CD4-positive, alpha-beta memory T cell (primary cell): ENCODE results near the gene DCAF10. TPM values are rescaled to one million over a fixed set of nuclear protein-coding genes. Genes with fewer than 3 reads are reported as not detected.
"Not testable (repeated sequence)": the region's sequence is repeated elsewhere in the genome, so short reads cannot be mapped to it uniquely, and the experiment has no call there.

Source experiments
- CTCF ChIA-PET: fragments of 350-600 bp; sonication (Branson Sonifier 250); formaldehyde crosslinking; loops from one replicate; lab custom pipeline; 2021; ENCODE audit warnings: inconsistent platforms; ENCODE audit not compliant: partially characterized antibody; lab: Charles Lee
- POLR2A ChIA-PET: fragments of 350-600 bp; sonication (Branson Sonifier 250); formaldehyde crosslinking; loops from one replicate; lab custom pipeline; 2021; ENCODE audit not compliant: partially characterized antibody; lab: Charles Lee
- DNase-seq, 5 donors: peaks; one replicate each; pipeline versions ENCODE4 v3.0.0 to v3.0.0-alpha.2; 2020 to 2022; ENCODE audit warnings: mixed read lengths in 1 of 5
- H3K27ac ChIP-seq: one replicate; pipeline ENCODE4 v1.7.0; 2013; ENCODE audit warnings: low read depth, low read length
- H3K27me3 ChIP-seq: 2 replicates; pipeline ENCODE4 v1.7.0; 2013; ENCODE audit warnings: mild to moderate bottlenecking, low read length, moderate library complexity; ENCODE audit not compliant: insufficient read depth
- H3K36me3 ChIP-seq: 2 replicates; pipeline ENCODE4 v1.7.0; 2013; ENCODE audit warnings: mild to moderate bottlenecking, low read length, moderate library complexity; ENCODE audit not compliant: insufficient read depth
- H3K4me1 ChIP-seq: 2 replicates; pipeline ENCODE4 v1.7.0; 2013; ENCODE audit warnings: mild to moderate bottlenecking, low read length, moderate library complexity; ENCODE audit not compliant: insufficient read depth
- H3K4me3 ChIP-seq, 2 donors: one replicate each; pipeline ENCODE4 v1.7.0; 2013; ENCODE audit warnings: low read length in 2 of 2, mild to moderate bottlenecking in 1 of 2
- H3K9me3 ChIP-seq, 2 donors: one replicate each; pipeline ENCODE4 v1.7.0; 2013; ENCODE audit warnings: low read length in 2 of 2, control low read depth in 1 of 2; ENCODE audit not compliant: control insufficient read depth in 1 of 2
- H3K27ac Mint-ChIP-seq, 7 donors: one replicate each; pipeline ENCODE4 v1.8.0; 2020 to 2021; ENCODE audit warnings: mixed read lengths in 7 of 7, mild to moderate bottlenecking in 6 of 7, inconsistent platforms in 3 of 7, moderate library complexity in 3 of 7
- H3K27me3 Mint-ChIP-seq, 2 donors: one replicate each; pipeline ENCODE4 v1.8.0; 2020 to 2021; ENCODE audit warnings: mixed read lengths in 2 of 2
- H3K36me3 Mint-ChIP-seq, 2 donors: one replicate each; pipeline ENCODE4 v1.8.0; 2020 to 2021; ENCODE audit warnings: mixed read lengths in 2 of 2, inconsistent platforms in 1 of 2, mild to moderate bottlenecking in 1 of 2
- H3K4me1 Mint-ChIP-seq, 4 donors: one replicate each; pipeline ENCODE4 v1.8.0; 2020 to 2021; ENCODE audit warnings: mixed read lengths in 4 of 4, mild to moderate bottlenecking in 1 of 4
- H3K4me3 Mint-ChIP-seq, 8 donors: one replicate each; pipeline ENCODE4 v1.8.0; 2020 to 2021; ENCODE audit warnings: mixed read lengths in 8 of 8, mild to moderate bottlenecking in 7 of 8, moderate library complexity in 6 of 8, inconsistent platforms in 3 of 8
- H3K9me3 Mint-ChIP-seq, 8 donors: one replicate each; pipeline ENCODE4 v1.8.0; 2020 to 2021; ENCODE audit warnings: mixed read lengths in 8 of 8, mild to moderate bottlenecking in 5 of 8, inconsistent platforms in 3 of 8, moderate library complexity in 1 of 8
- intact Hi-C: fragments of 100-400 bp; cut with micrococcal nuclease; formaldehyde crosslinking; loops from one replicate; pipeline ENCODE4 v1.15.1; 2023
- polyA plus RNA-seq, 2 donors: library from polyadenylated mRNA; unstranded; fragments of 300-500 nt; fragmentation: Illumina TruSeq; gene quantifications; one replicate each; pipeline ENCODE4 v1.2.3, GENCODE V29; 2021
- total RNA-seq, 2 experiments: library from RNA; stranded (reverse); gene quantifications; one replicate each; pipeline ENCODE4 v1.2.3, GENCODE V29; 2021

The DCAF10 gene, protein sequence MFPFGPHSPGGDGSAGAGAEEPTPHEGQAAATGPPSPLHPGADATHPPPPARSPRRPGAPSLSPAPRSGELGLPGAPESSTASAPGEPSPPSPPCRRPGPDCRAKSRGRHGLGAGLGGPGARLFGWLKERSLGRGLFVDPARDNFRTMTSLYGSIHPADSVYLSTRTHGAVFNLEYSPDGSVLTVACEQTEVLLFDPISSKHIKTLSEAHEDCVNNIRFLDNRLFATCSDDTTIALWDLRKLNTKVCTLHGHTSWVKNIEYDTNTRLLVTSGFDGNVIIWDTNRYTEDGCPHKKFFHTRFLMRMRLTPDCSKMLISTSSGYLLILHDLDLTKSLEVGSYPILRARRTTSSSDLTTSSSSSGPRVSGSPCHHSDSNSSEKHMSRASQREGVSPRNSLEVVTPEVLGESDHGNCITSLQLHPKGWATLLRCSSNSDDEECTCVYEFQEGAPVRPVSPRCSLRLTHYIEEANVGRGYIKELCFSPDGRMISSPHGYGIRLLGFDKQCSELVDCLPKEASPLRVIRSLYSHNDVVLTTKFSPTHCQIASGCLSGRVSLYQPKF
- total RNA-seq: 10 to 100 TPM; 20.3 to 21.7 TPM
- polyA plus RNA-seq: 10 to 100 TPM; 36.7 to 37.1 TPM

DNA sequence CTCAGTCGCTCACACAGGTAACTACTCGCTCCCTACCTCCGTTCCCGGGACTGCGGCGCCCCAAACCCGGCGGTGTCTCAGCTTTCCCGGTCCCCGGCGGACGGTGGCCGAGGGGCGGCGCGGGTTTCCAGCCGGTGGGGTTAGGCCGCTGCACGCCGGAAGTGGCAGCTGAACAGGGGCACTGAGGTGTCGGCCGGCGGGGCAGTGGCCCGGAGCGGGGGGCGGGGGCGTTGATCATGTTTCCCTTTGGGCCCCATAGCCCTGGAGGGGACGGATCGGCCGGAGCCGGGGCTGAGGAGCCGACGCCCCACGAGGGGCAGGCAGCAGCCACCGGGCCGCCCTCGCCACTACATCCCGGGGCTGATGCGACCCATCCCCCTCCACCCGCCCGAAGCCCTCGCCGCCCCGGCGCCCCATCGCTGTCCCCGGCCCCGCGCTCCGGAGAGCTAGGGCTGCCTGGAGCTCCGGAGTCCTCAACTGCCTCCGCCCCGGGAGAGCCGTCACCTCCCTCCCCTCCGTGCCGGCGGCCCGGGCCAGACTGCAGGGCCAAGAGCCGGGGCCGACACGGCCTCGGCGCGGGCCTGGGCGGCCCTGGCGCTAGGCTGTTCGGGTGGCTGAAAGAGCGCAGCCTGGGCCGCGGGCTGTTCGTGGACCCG lies at the start of gene DCAF10:
DCAF10 (plus strand) TSS at position 167 of the 656 bp plus-strand sequence; CDS start at position 237, 70 bp downstream.
- no peaks in the 10 kb centered on the region for H3K27me3 ChIP-seq
- no peaks in the 10 kb centered on the region for H3K27me3 Mint-ChIP-seq
- H3K27ac ChIP-seq: peak within 1 kb of the TSS; percentile 70
- no peaks in the 10 kb centered on the region for H3K9me3 ChIP-seq
- peaks cover 0 to 4% of the 10 kb centered on the region in 2 donors for H3K36me3 Mint-ChIP-seq
- peaks cover 23 to 48% (median 33%) of the 10 kb centered on the region in 4 donors for H3K4me1 Mint-ChIP-seq
- ChIA-PET CTCF (interaction anchor here (0.5 to 0.9 kb wide), 2 partner anchors 208 to 1543 kb away, joined by 3 read pairs; partner anchors contain the start of gene TOMM5), POLR2A (interaction anchor here (0.6 to 3.1 kb wide), 8 partner anchors 11 to 338 kb away, joined by 3 to 51 read pairs (median 4); partner anchors contain the start of genes EXOSC3, SLC25A51 and ZBTB5)
- intact Hi-C loops: loop anchor here (1.0 to 5.0 kb wide), 5 partner anchors 15 to 313 kb away; partner anchors contain the start of genes EXOSC3, POLR1E, SLC25A51 and TOMM5
- H3K4me3 ChIP-seq: peak within 1 kb of the TSS; percentile 76 to 98
- peak; percentile 83 to 91 (median 86) for DNase-seq
- H3K36me3 ChIP-seq: no peaks in the 10 kb centered on the region
- no peaks in the 10 kb centered on the region for H3K9me3 Mint-ChIP-seq
- H3K4me1 ChIP-seq: peaks cover 35% of the 10 kb centered on the region
- H3K27ac Mint-ChIP-seq: peak within 1 kb of the TSS; percentile 87 to 97 (median 92)
- peak within 1 kb of the TSS; percentile 91 to 96 (median 94) for H3K4me3 Mint-ChIP-seq

DNA sequence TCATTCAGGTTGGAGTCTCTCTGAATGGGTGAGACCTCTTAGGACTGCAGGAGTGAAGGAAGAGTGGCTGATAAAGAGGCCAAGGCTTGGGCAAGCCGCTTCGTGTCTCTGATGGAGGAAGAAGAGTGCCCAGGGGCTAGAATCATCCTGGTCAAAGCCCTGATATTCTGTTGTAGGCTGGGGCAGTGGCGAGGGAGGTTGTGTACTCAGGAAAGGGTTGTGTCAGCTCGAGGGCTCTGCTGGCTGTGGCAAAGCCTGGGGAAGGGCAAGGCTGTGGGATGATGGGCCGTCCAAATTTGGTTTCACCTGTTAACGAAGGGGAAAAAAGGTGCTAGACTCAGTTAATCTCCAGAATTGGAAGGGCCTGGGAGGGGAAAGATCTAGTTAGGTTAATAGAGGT lies 49.4 kb upstream of the DCAF10 start:
- Mint-ChIP-seq H3K9me3 (no peaks in the 10 kb centered on the region), H3K27me3 (no peaks in the 10 kb centered on the region), H3K27ac (peak overlapping the region in 2 of 7 donors; percentile 20 to 37), H3K4me1 (peaks cover 15 to 36% (median 24%) of the 10 kb centered on the region in 4 donors), H3K36me3 (no peaks in the 10 kb centered on the region), H3K4me3 (peak overlapping the region in 6 of 8 donors; percentile 1 to 75 (median 48))
- Histone ChIP-seq H3K9me3 (no peaks in the 10 kb centered on the region), H3K27me3 (no peaks in the 10 kb centered on the region), H3K36me3 (no peaks in the 10 kb centered on the region), H3K27ac (no peak overlapping the region), H3K4me1 (peaks cover 15% of the 10 kb centered on the region), H3K4me3 (no peak overlapping the region)
- intact Hi-C loops: loop anchor here (5.0 to 10.0 kb wide), 3 partner anchors 169 to 316 kb away; partner anchors contain the start of genes SHB and ZBTB5
- ChIA-PET CTCF (no interaction called here), POLR2A (interaction anchor here (1.3 kb wide), 1 partner anchor 49 kb away, joined by 5 read pairs; the partner anchor contains the start of gene DCAF10)
- DNase-seq: no peak

DNA sequence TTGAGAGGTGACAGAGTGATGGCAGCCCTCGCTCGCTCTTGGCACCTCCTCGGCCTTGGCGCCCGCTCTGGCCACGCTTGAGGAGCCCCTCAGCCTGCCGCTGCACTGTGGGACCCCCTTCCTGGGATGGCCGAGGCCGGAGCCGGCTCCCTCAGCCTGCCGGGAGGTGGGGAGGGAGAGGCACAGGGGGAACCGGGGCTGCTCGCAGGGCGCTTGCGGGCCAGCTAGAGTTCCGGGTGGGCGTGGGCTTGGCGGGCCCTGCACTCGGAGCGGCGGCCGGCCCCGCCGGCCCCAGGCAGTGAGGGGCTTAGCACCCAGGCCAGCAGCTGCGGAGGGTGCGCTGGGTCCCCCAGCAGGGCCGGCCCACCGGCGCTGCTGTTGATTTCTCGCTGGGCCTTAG lies 48.9 kb upstream of the DCAF10 start:
- CTCF ChIA-PET, H3K27ac ChIP-seq, H3K4me3 Mint-ChIP-seq, H3K4me3 ChIP-seq, H3K9me3 ChIP-seq, H3K27me3 Mint-ChIP-seq, POLR2A ChIA-PET, DNase-seq, H3K27ac Mint-ChIP-seq, H3K36me3 Mint-ChIP-seq, H3K27me3 ChIP-seq, H3K9me3 Mint-ChIP-seq, H3K36me3 ChIP-seq: not testable (repeated sequence)
- H3K4me1 Mint-ChIP-seq: peaks cover 15 to 38% (median 24%) of the 10 kb centered on the region in 4 donors
- peaks cover 15% of the 10 kb centered on the region for H3K4me1 ChIP-seq
- intact Hi-C loops: loop anchor here (5.0 to 10.0 kb wide), 3 partner anchors 169 to 316 kb away; partner anchors contain the start of genes SHB and ZBTB5

DNA sequence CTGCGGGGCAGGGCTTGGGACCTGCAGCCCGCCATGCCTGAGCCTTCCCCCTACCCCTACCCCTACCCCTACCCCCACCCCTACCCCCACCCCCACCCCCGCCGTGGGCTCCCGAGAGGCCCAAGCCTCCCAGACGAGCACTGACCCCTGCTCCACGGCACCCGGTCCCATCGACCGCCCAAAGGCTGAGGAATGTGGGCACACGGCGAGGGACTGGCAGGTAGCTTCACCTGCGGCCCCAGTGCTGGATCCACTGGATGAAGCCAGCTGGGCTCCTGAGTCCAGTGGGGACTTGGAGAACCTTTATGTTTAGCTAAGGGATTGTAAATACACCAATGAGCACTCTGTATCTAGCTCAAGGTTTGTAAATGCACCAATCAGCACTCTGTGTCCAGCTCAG lies 48.5 kb upstream of the DCAF10 start:
- H3K27me3 ChIP-seq, H3K9me3 Mint-ChIP-seq, H3K9me3 ChIP-seq, H3K36me3 Mint-ChIP-seq, H3K27ac ChIP-seq, H3K27ac Mint-ChIP-seq, H3K4me3 ChIP-seq, H3K36me3 ChIP-seq, DNase-seq, CTCF ChIA-PET, H3K27me3 Mint-ChIP-seq: not testable (repeated sequence)
- Mint-ChIP-seq H3K4me3 (peak overlapping the region in 4 of 8 donors; percentile 3 to 98 (median 97)), H3K4me1 (peaks cover 15 to 39% (median 25%) of the 10 kb centered on the region in 4 donors)
- intact Hi-C loops: loop anchor here (5.0 to 10.0 kb wide), 3 partner anchors 170 to 315 kb away; partner anchors contain the start of genes SHB and ZBTB5
- H3K4me1 ChIP-seq: peaks cover 15% of the 10 kb centered on the region
- POLR2A ChIA-PET: interaction anchor here (1.9 kb wide), 1 partner anchor 33 kb away, joined by 6 read pairs; the partner anchor contains the start of gene EXOSC3

DNA sequence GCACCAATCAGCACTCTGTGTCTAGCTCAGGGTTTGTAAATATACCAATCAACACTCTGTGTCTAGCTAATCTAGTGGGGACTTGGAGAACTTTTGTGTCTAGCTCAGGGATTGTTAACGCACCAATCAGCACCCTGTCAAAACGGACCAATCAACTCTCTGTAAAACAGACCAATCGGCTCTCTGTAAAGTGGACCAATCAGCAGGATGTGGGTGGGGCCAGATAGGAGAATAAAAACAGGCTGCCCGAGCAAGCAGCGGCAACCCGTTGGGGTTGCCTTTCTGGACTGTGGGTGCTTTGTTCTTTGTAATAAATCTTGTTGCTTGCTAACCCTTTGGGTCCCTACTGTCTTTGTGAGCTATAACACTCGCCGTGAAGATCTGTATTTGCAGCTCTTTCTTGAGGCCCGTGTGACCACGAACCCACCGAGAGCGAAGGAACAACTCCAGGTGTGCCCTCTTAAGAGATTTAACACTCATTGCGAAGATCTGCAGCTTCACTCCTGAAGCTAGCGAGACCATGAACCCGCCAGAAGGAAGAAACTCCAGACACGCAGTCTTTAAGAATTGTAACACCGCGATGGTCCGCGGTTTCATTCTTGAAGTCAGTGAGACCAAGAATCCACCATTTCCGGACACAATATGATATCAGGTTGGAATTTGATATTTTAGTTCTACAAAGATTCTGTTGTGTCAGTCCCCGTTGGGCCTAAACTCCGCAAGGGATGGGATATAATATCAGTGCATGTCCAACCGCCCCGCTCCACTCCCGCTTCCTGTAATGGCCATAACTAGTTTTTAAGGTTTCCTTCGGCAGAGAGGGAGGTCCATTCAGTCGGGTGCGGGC lies 47.7 kb upstream of the DCAF10 start:
- intact Hi-C loops: loop anchor here (1.0 to 10.0 kb wide), 5 partner anchors 32 to 314 kb away; partner anchors contain the start of genes DCAF10, EXOSC3, SHB and ZBTB5
- H3K27ac ChIP-seq: peak overlapping the region; percentile 80

More for the DNA sequence above, 47.7 kb upstream of the DCAF10 start:
- POLR2A ChIA-PET: interaction anchor here (1.0 to 1.9 kb wide), 3 partner anchors 11 to 267 kb away, joined by 3 to 6 read pairs (median 3); partner anchors contain the start of gene EXOSC3
- peak overlapping the region; percentile 95 to 99 (median 98) for H3K4me3 Mint-ChIP-seq
- H3K36me3 Mint-ChIP-seq: no peaks in the 10 kb centered on the region
- no peaks in the 10 kb centered on the region for H3K36me3 ChIP-seq
- H3K9me3 ChIP-seq: no peaks in the 10 kb centered on the region
- CTCF ChIA-PET: interaction anchor here (0.7 kb wide), 1 partner anchor 27 kb away, joined by 3 read pairs; no protein-coding TSS in a partner anchor
- H3K27me3 ChIP-seq: no peaks in the 10 kb centered on the region
- H3K9me3 Mint-ChIP-seq: no peaks in the 10 kb centered on the region
- peak overlapping the region; percentile 78 to 97 (median 95) for H3K27ac Mint-ChIP-seq
- H3K4me1 Mint-ChIP-seq: peaks cover 15 to 45% (median 28%) of the 10 kb centered on the region in 4 donors
- H3K27me3 Mint-ChIP-seq: no peaks in the 10 kb centered on the region
- DNase-seq: peak in 1 of 5 donors; percentile 9
- H3K4me3 ChIP-seq: peak overlapping the region; percentile 94 to 99
- peaks cover 15% of the 10 kb centered on the region for H3K4me1 ChIP-seq
